GM23248 (cell line): Measurements from ENCODE around the gene NLGN2.

Experiments used
- EZH2 ChIP-seq: fragments of 200-600 bp; sonication (generic); IDR thresholded peaks from 2 replicates; pipeline ENCODE4 v1.6.1; 2018; ENCODE audit warnings: antibody characterized with exemption, mild to moderate bottlenecking; ENCODE audit not compliant: insufficient read depth, poor library complexity, severe bottlenecking
- EZH2phosphoT487 ChIP-seq: fragments of 200-600 bp; sonication (generic); IDR thresholded peaks from 2 replicates; pipeline ENCODE4 v1.6.1; 2018; ENCODE audit warnings: antibody characterized with exemption, moderate library complexity, mild to moderate bottlenecking, low read depth; ENCODE audit not compliant: insufficient read depth

- TF ChIP-seq EZH2phosphoT487 (no peak), EZH2 (no peak)
Measured at GRCh38 chr17:7415784-7416183, 8.1 kb downstream of the NLGN2 start.
